Neural progenitor cell (in vitro differentiated cells): Measurements from ENCODE around the gene SDK2. TPM values are rescaled to one million over a fixed set of nuclear protein-coding genes. Genes with fewer than 3 reads are reported as not detected.

ENCODE experiments used
- DNase-seq: peaks from one replicate; pipeline ENCODE4 v3.0.0-alpha.2; 2016; ENCODE audit warnings: low spot score
- H2AFZ ChIP-seq: fragments of 200-600 bp; sonication (generic); replicated peaks from 2 replicates; pipeline ENCODE4 v1.6.1; 2016; ENCODE audit warnings: antibody characterized with exemption
- H3F3A ChIP-seq: fragments of 200-600 bp; sonication (generic); 2 replicates; pipeline ENCODE4 v1.6.1; 2016; ENCODE audit warnings: antibody characterized with exemption, low read depth
- H3K27ac ChIP-seq: fragments of 200-600 bp; sonication (generic); 2 replicates; pipeline ENCODE4 v1.5.1; 2016; ENCODE audit warnings: mild to moderate bottlenecking
- H3K27me3 ChIP-seq: fragments of 200-600 bp; sonication (generic); 2 replicates; pipeline ENCODE4 v1.6.1; 2016; ENCODE audit warnings: mild to moderate bottlenecking, moderate library complexity
- H3K36me3 ChIP-seq: fragments of 200-600 bp; sonication (generic); 2 replicates; pipeline ENCODE4 v1.5.1; 2016
- H3K4me1 ChIP-seq: fragments of 200-600 bp; sonication (generic); 2 replicates; pipeline ENCODE4 v1.6.1; 2016; ENCODE audit warnings: mixed run types
- H3K4me2 ChIP-seq: fragments of 200-600 bp; sonication (generic); 2 replicates; pipeline ENCODE4 v1.6.1; 2016
- H3K4me3 ChIP-seq: fragments of 200-600 bp; sonication (generic); 2 replicates; pipeline ENCODE4 v1.5.1; 2016
- H3K79me2 ChIP-seq: fragments of 200-600 bp; sonication (generic); 2 replicates; pipeline ENCODE4 v1.6.1; 2016; ENCODE audit warnings: low read depth
- H3K9ac ChIP-seq: fragments of 200-600 bp; sonication (generic); 2 replicates; pipeline ENCODE4 v1.6.1; 2016
- H3K9me3 ChIP-seq: fragments of 200-600 bp; sonication (generic); 2 replicates; pipeline ENCODE4 v1.5.1; 2016; ENCODE audit warnings: low read depth
- H4K20me1 ChIP-seq: fragments of 200-600 bp; sonication (generic); 2 replicates; pipeline ENCODE4 v1.6.1; 2016; ENCODE audit warnings: low read depth
- H3K27ac Mint-ChIP-seq: 3 replicates; pipeline ENCODE4 v1.8.0; 2021; ENCODE audit warnings: mixed read lengths
- H3K27me3 Mint-ChIP-seq: 2 replicates; pipeline ENCODE4 v1.8.0; 2022; ENCODE audit warnings: low read depth, mild to moderate bottlenecking, inconsistent platforms, moderate library complexity, mixed read lengths; ENCODE audit not compliant: insufficient read depth
- H3K36me3 Mint-ChIP-seq: 3 replicates; pipeline ENCODE4 v1.8.0; 2021; ENCODE audit warnings: mixed read lengths
- H3K4me1 Mint-ChIP-seq: 3 replicates; pipeline ENCODE4 v1.8.0; 2021; ENCODE audit warnings: mixed read lengths
- H3K4me3 Mint-ChIP-seq: 3 replicates; pipeline ENCODE4 v1.8.0; 2021; ENCODE audit warnings: mild to moderate bottlenecking, moderate library complexity, mixed read lengths
- H3K9me3 Mint-ChIP-seq: 3 replicates; pipeline ENCODE4 v1.8.0; 2020; ENCODE audit warnings: mixed read lengths
- CTCF ChIP-seq: fragments of 200-600 bp; sonication (generic); IDR thresholded peaks from 2 replicates; pipeline ENCODE4 v1.5.1; 2017; ENCODE audit warnings: antibody characterized with exemption, mild to moderate bottlenecking
- EZH2 ChIP-seq: fragments of 200-600 bp; sonication (generic); IDR thresholded peaks from 2 replicates; pipeline ENCODE4 v1.6.1; 2017; ENCODE audit warnings: antibody characterized with exemption, mild to moderate bottlenecking, moderate library complexity
- EZH2phosphoT487 ChIP-seq: fragments of 200-600 bp; sonication (generic); IDR thresholded peaks from 2 replicates; pipeline ENCODE4 v1.6.1; 2017; ENCODE audit warnings: antibody characterized with exemption
- total RNA-seq: library from RNA; depleted of rRNA; stranded (reverse); fragments of >200 nt; gene quantifications from 2 replicates; pipeline ENCODE4 v1.2.3, GENCODE V29; 2015; ENCODE audit warnings: low replicate concordance

Gene SDK2
- total RNA-seq, 1 donor from 2014 or later: 15.3 TPM

- Mint-ChIP-seq H3K36me3 (peaks cover 22% of the 10 kb centered on the region), H3K4me3 (no peak overlapping the region), H3K4me1 (peaks cover 22% of the 10 kb centered on the region), H3K27ac (no peak overlapping the region), H3K27me3 (peaks cover 4% of the 10 kb centered on the region), H3K9me3 (no peaks in the 10 kb centered on the region)
- Histone ChIP-seq H3F3A (no peaks in the 10 kb centered on the region), H3K79me2 (no peaks in the 10 kb centered on the region), H3K9me3 (no peaks in the 10 kb centered on the region), H3K27ac (no peak overlapping the region), H3K27me3 (no peaks in the 10 kb centered on the region), H3K36me3 (no peaks in the 10 kb centered on the region), H3K9ac (no peak overlapping the region), H4K20me1 (peaks cover 6% of the 10 kb centered on the region), H3K4me2 (no peak overlapping the region), H3K4me1 (no peaks in the 10 kb centered on the region), H3K4me3 (no peak overlapping the region), H2AFZ (no peak overlapping the region)
- TF ChIP-seq CTCF (no peak), EZH2 (no peak), EZH2phosphoT487 (no peak)
- DNase-seq: no peak
These were observed 211.5 kb downstream of the SDK2 start for GRCh38 chr17:73432624-73433190.

GRCh38 chr17:73431401-73432205, 212.6 kb downstream of the SDK2 start:
- H2AFZ ChIP-seq: no peak overlapping the region
- H3K4me1 ChIP-seq: no peaks in the 10 kb centered on the region
- DNase-seq: no peak
- H4K20me1 ChIP-seq: peaks cover 6% of the 10 kb centered on the region
- H3K27me3 ChIP-seq: no peaks in the 10 kb centered on the region
- no peak overlapping the region for H3K27ac Mint-ChIP-seq
- H3K9ac ChIP-seq: no peak overlapping the region
- no peak overlapping the region for H3K27ac ChIP-seq
- no peak overlapping the region for H3K4me3 Mint-ChIP-seq
- peaks cover 4% of the 10 kb centered on the region for H3K27me3 Mint-ChIP-seq
- peaks cover 20% of the 10 kb centered on the region for H3K36me3 Mint-ChIP-seq
- no peaks in the 10 kb centered on the region for H3F3A ChIP-seq
- H3K4me1 Mint-ChIP-seq: peaks cover 13% of the 10 kb centered on the region
- H3K36me3 ChIP-seq: no peaks in the 10 kb centered on the region
- TF ChIP-seq EZH2 (no peak), CTCF (no peak)
- H3K9me3 Mint-ChIP-seq: no peaks in the 10 kb centered on the region
- H3K4me3 ChIP-seq: no peak overlapping the region
- no peaks in the 10 kb centered on the region for H3K9me3 ChIP-seq
- no peaks in the 10 kb centered on the region for H3K79me2 ChIP-seq
- H3K4me2 ChIP-seq: no peak overlapping the region

- Mint-ChIP-seq H3K4me1 (peaks cover 13% of the 10 kb centered on the region), H3K9me3 (no peaks in the 10 kb centered on the region)
These were observed 213.4 kb downstream of the SDK2 start for GRCh38 chr17:73430848-73431247.

More at GRCh38 chr17:73430848-73431247, 213.4 kb downstream of the SDK2 start:
- Mint-ChIP-seq H3K27ac (no peak overlapping the region), H3K4me3 (no peak overlapping the region), H3K36me3 (peaks cover 19% of the 10 kb centered on the region), H3K27me3 (peaks cover 4% of the 10 kb centered on the region)
- Histone ChIP-seq H3K4me1 (no peaks in the 10 kb centered on the region), H3K9me3 (no peaks in the 10 kb centered on the region), H2AFZ (no peak overlapping the region), H3K27me3 (no peaks in the 10 kb centered on the region), H3K79me2 (no peaks in the 10 kb centered on the region), H3K27ac (no peak overlapping the region), H4K20me1 (peaks cover 6% of the 10 kb centered on the region), H3F3A (no peaks in the 10 kb centered on the region), H3K9ac (no peak overlapping the region), H3K36me3 (no peaks in the 10 kb centered on the region), H3K4me3 (no peak overlapping the region), H3K4me2 (no peak overlapping the region)
- no peak for DNase-seq
- TF ChIP-seq EZH2 (no peak), EZH2phosphoT487 (no peak), CTCF (no peak)
